ENCODE results near the gene UBL7.

Gene UBL7

GRCh38 chr15:74415966-74416916 is 44.7 kb downstream of the UBL7 start:
- no peaks in the 10 kb centered on the region for H3K9me3 ChIP-seq
- H3K36me3 ChIP-seq, result no peaks in the 10 kb centered on the region
- DNase-seq, result no peak
- peaks cover 17% of the 10 kb centered on the region for H3K4me1 ChIP-seq
- no peak overlapping the region for H3K4me3 ChIP-seq (ENCODE audit: low read depth, low read length)
- no peak for TF ChIP-seq CTCF (IDR thresholded peaks at IDR 0.05; ENCODE audit: low read depth, low read length)
- H3K27me3 ChIP-seq, result no peaks in the 10 kb centered on the region

- no peak for DNase-seq
These were observed 46.2 kb downstream of the UBL7 start for GRCh38 chr15:74414603-74415338.

GRCh38 chr15:74414081-74414580 is 46.8 kb downstream of the UBL7 start:
- TF ChIP-seq CTCF (IDR thresholded peaks at IDR 0.05; ENCODE audit: low read depth, low read length), result no peak
- Histone ChIP-seq H3K4me1 (peaks cover 17% of the 10 kb centered on the region), H3K27me3 (no peaks in the 10 kb centered on the region), H3K4me3 (ENCODE audit: low read depth, low read length) (no peak overlapping the region), H3K9me3 (no peaks in the 10 kb centered on the region), H3K36me3 (no peaks in the 10 kb centered on the region)
- no peak for DNase-seq

More at GRCh38 chr15:74414603-74415338, 46.2 kb downstream of the UBL7 start:
- Histone ChIP-seq H3K27me3 (no peaks in the 10 kb centered on the region), H3K36me3 (no peaks in the 10 kb centered on the region), H3K4me3 (ENCODE audit: low read depth, low read length) (no peak overlapping the region), H3K4me1 (peaks cover 17% of the 10 kb centered on the region), H3K9me3 (no peaks in the 10 kb centered on the region)
- TF ChIP-seq CTCF (IDR thresholded peaks at IDR 0.05; ENCODE audit: low read depth, low read length), result no peak

GRCh38 chr15:74413350-74414080 is 47.4 kb downstream of the UBL7 start:
- Histone ChIP-seq H3K36me3 (no peaks in the 10 kb centered on the region), H3K27me3 (no peaks in the 10 kb centered on the region), H3K4me1 (peaks cover 12% of the 10 kb centered on the region), H3K4me3 (ENCODE audit: low read depth, low read length) (no peak overlapping the region), H3K9me3 (no peaks in the 10 kb centered on the region)
- TF ChIP-seq CTCF (IDR thresholded peaks at IDR 0.05; ENCODE audit: low read depth, low read length), result no peak
- DNase-seq, result no peak

GRCh38 chr15:74412159-74412558 is 48.8 kb downstream of the UBL7 start:
- H3K4me3 ChIP-seq (ENCODE audit: low read depth, low read length), result no peak overlapping the region
- no peak for TF ChIP-seq CTCF (IDR thresholded peaks at IDR 0.05; ENCODE audit: low read depth, low read length)
- peaks cover 7% of the 10 kb centered on the region for H3K4me1 ChIP-seq
- H3K36me3 ChIP-seq, result no peaks in the 10 kb centered on the region
- DNase-seq, result no peak
- no peaks in the 10 kb centered on the region for H3K27me3 ChIP-seq
- H3K9me3 ChIP-seq, result no peaks in the 10 kb centered on the region
